A549 (cell line): ENCODE results near the gene MAGI2. TPM values are rescaled to one million over a fixed set of nuclear protein-coding genes. Genes with fewer than 3 reads are reported as not detected.

Experiments used
- ATAC-seq, 2 experiments: fragments of 200-7000 bp in 1 of 2; fragments of >200 bp in 1 of 2; cut with Nextera tagmentation in 1 of 2; cut with Tn5 transposase in 1 of 2; 3 replicates each; pipeline versions ENCODE4 v1.8.0 to v1.9.1; 2018 to 2020; ENCODE audit warnings: mild to moderate bottlenecking in 1 of 2, moderate library complexity in 1 of 2
- CTCF ChIA-PET: fragments of 300-600 bp; sonication (Branson Sonifier 250); formaldehyde crosslinking; extraction: SDS; loops from one replicate; lab custom pipeline; 2021; ENCODE audit warnings: antibody characterized with exemption, inconsistent platforms; lab: Yijun Ruan, JAX
- POLR2A ChIA-PET: fragments of 350-600 bp; formaldehyde crosslinking; extraction: SDS; loops from one replicate; lab custom pipeline; 2021; ENCODE audit warnings: antibody characterized with exemption, inconsistent platforms; lab: Yijun Ruan, JAX
- DNase-seq, 2 experiments: peaks; one replicate each; pipeline versions ENCODE4 v3.0.0 to v3.0.0-alpha.2; 2011 to 2016; ENCODE audit warnings: low read depth in 1 of 2, low spot score in 1 of 2
- FAIRE-seq: peaks from 2 replicates; lab custom pipeline; 2011; peaks lifted over from hg19 to GRCh38; lab: Jason Lieb, UNC
- H3K27ac ChIP-seq, 2 experiments: fragments of >200 bp; sonication (Bioruptor Twin); formaldehyde crosslinking; 3 replicates each; pipeline ENCODE4 v1.5.1; 2016 to 2017
- H3K4me1 ChIP-seq: fragments of >200 bp; sonication (Bioruptor Twin); formaldehyde crosslinking; 3 replicates; pipeline ENCODE4 v1.6.1; 2016
- H3K4me2 ChIP-seq: fragments of >200 bp; sonication (Bioruptor Twin); formaldehyde crosslinking; 3 replicates; pipeline ENCODE4 v1.6.1; 2016
- H3K4me3 ChIP-seq: fragments of >200 bp; sonication (Bioruptor Twin); formaldehyde crosslinking; 3 replicates; pipeline ENCODE4 v1.5.1; 2016
- H3K9me3 ChIP-seq: fragments of >200 bp; sonication (Bioruptor Twin); formaldehyde crosslinking; 3 replicates; pipeline ENCODE4 v1.6.1; 2016
- ATOH8 ChIP-seq: fragments of 250-450 bp; sonication (Bioruptor Pico); IDR thresholded peaks from 2 replicates; pipeline ENCODE4 v1.5.0; 2020; ENCODE audit warnings: low read depth, mild to moderate bottlenecking, moderate library complexity
- EHMT2 ChIP-seq: fragments of 200-600 bp; sonication (generic); IDR thresholded peaks from 2 replicates; pipeline ENCODE4 v1.6.1; 2016; ENCODE audit warnings: antibody characterized with exemption, low read depth, mild to moderate bottlenecking, moderate library complexity
- EP300 ChIP-seq, 2 experiments: fragments of >200 bp; sonication (Bioruptor Twin); formaldehyde crosslinking; IDR thresholded peaks; 2 replicates in 1 of 2; 3 replicates in 1 of 2; pipeline ENCODE4 v1.6.1; 2016 to 2017
- HDAC2 ChIP-seq: fragments of 200-600 bp; sonication (generic); IDR thresholded peaks from 2 replicates; pipeline ENCODE4 v1.6.1; 2016
- HES2 ChIP-seq: fragments of >200 bp; sonication (Bioruptor Twin); formaldehyde crosslinking; IDR thresholded peaks from 2 replicates; pipeline ENCODE4 v1.6.1; 2016
- HOXA7 ChIP-seq: fragments of 250-450 bp; sonication (Bioruptor Pico); IDR thresholded peaks from 2 replicates; pipeline ENCODE4 v1.5.0; 2020; ENCODE audit warnings: mild to moderate bottlenecking, moderate library complexity
- HOXB13 ChIP-seq: fragments of 250-450 bp; sonication (Bioruptor Pico); IDR thresholded peaks from 2 replicates; pipeline ENCODE4 v1.5.0; 2020; ENCODE audit warnings: low read depth, mild to moderate bottlenecking, moderate library complexity
- HOXB5 ChIP-seq: fragments of 250-450 bp; sonication (Bioruptor Pico); IDR thresholded peaks from 2 replicates; pipeline ENCODE4 v1.5.0; 2020; ENCODE audit warnings: mild to moderate bottlenecking, moderate library complexity
- JUNB ChIP-seq: fragments of >200 bp; sonication (Bioruptor Twin); formaldehyde crosslinking; IDR thresholded peaks from 2 replicates; pipeline ENCODE4 v1.6.1; 2016
- KDM1A ChIP-seq: fragments of 200-600 bp; sonication (generic); IDR thresholded peaks from 2 replicates; pipeline ENCODE4 v1.6.1; 2016; ENCODE audit warnings: low read depth, mild to moderate bottlenecking
- MYC ChIP-seq: IDR thresholded peaks from 2 replicates; pipeline ENCODE4 v1.6.1; 2012; ENCODE audit warnings: mild to moderate bottlenecking, inconsistent platforms, low read length, improper control_type of control experiment, borderline replicate concordance
- NFE2L2 ChIP-seq: fragments of 150-350 bp; conservative IDR thresholded peaks from 2 replicates; pipeline ENCODE4 v1.6.1; 2014; ENCODE audit warnings: low read length
- NPAS2 ChIP-seq: fragments of 250-450 bp; sonication (Bioruptor Pico); IDR thresholded peaks from 2 replicates; pipeline ENCODE4 v1.8.0; 2022; ENCODE audit warnings: mild to moderate bottlenecking, moderate library complexity, borderline replicate concordance
- NR3C1 ChIP-seq: fragments of >200 bp; sonication (Bioruptor Twin); formaldehyde crosslinking; IDR thresholded peaks from 3 replicates; pipeline ENCODE4 v1.6.1; 2017
- POLR2AphosphoS2 ChIP-seq: conservative IDR thresholded peaks from 2 replicates; pipeline ENCODE4 v1.6.1; 2012; ENCODE audit warnings: low read length, improper control_type of control experiment, inconsistent platforms
- REST ChIP-seq: fragments of 200-600 bp; sonication (generic); IDR thresholded peaks from 2 replicates; pipeline ENCODE4 v1.6.1; 2016; ENCODE audit warnings: antibody characterized with exemption, mild to moderate bottlenecking, moderate library complexity
- RNF2 ChIP-seq: fragments of 200-600 bp; sonication (generic); IDR thresholded peaks from 2 replicates; pipeline ENCODE4 v1.6.1; 2016; ENCODE audit warnings: low read depth, mild to moderate bottlenecking, antibody characterized with exemption, moderate library complexity, borderline replicate concordance
- SREBF2 ChIP-seq: fragments of 450-650 bp; IDR thresholded peaks from 2 replicates; pipeline ENCODE4 v1.6.1; 2014; ENCODE audit warnings: mild to moderate bottlenecking, moderate library complexity
- TFCP2L1 ChIP-seq: fragments of 250-450 bp; sonication (Bioruptor Pico); IDR thresholded peaks from 2 replicates; pipeline ENCODE4 v1.5.0; 2021; ENCODE audit warnings: mild to moderate bottlenecking
- WGBS: methylation state at CpG from one replicate; pipeline ENCODE4 v1.1.6; 2017; ENCODE audit errors: missing lambda C conversion rate; 5-methylcytosine and 5-hydroxymethylcytosine counted together
- polyA plus RNA-seq, 4 experiments: library from polyadenylated mRNA; depleted of rRNA in 3 of 4; stranded (reverse); fragments of >200 nt; fragmentation: RNase III in 1 of 4; extraction: RNeasy Plus Mini Kit Qiagen cat#74134 plus additional on column Dnase treatment in 1 of 4; gene quantifications; 2 replicates in 3 of 4; 3 replicates in 1 of 4; pipeline ENCODE4 v1.2.3, GENCODE V29; 2011 to 2017
- TF ChIP-seq, protein P1 (sequence below): fragments of 450-650 bp; IDR thresholded peaks from 2 replicates; pipeline ENCODE4 v1.6.1; 2014; ENCODE audit warnings: antibody characterized with exemption
- TF ChIP-seq, protein P2 (sequence below): fragments of >200 bp; sonication (Bioruptor Twin); formaldehyde crosslinking; IDR thresholded peaks from 3 replicates; pipeline ENCODE4 v1.5.1; 2016
- TF ChIP-seq, protein P3 (sequence below): fragments of 150-350 bp; IDR thresholded peaks from 2 replicates; pipeline ENCODE4 v1.6.1; 2014; ENCODE audit warnings: low read depth, mild to moderate bottlenecking, low read length
- TF ChIP-seq, protein P4 (sequence below): fragments of 250-450 bp; sonication (Bioruptor Pico); IDR thresholded peaks from 2 replicates; pipeline ENCODE4 v1.5.0; 2021; ENCODE audit warnings: mild to moderate bottlenecking, moderate library complexity, borderline replicate concordance

The MAGI2 gene
- polyA plus RNA-seq, 2 of the 4 experiments (the other 2 are of a cell fraction), result 0.48 to 0.81 TPM

- ChIA-PET CTCF (interaction anchor here (1.5 kb wide), 1 partner anchor 12 kb away, joined by 3 read pairs; no protein-coding TSS in a partner anchor), POLR2A (no interaction called here)
- FAIRE-seq (no peak), ATAC-seq (no peak), DNase-seq (no peak)
- 0% methylated on average over 1 of the region's 1 CpG for WGBS
- H3K4me1 ChIP-seq, result no peaks in the 10 kb centered on the region
- H3K27ac ChIP-seq, result no peak overlapping the region
- H3K4me2 ChIP-seq, result no peak overlapping the region
- no peak overlapping the region for H3K4me3 ChIP-seq
- TF ChIP-seq NR3C1 (no peak), KDM1A (no peak), HDAC2 (no peak), EHMT2 (no peak), MYC (no peak), HOXA7 (no peak)
- TF ChIP-seq, protein P1, sequence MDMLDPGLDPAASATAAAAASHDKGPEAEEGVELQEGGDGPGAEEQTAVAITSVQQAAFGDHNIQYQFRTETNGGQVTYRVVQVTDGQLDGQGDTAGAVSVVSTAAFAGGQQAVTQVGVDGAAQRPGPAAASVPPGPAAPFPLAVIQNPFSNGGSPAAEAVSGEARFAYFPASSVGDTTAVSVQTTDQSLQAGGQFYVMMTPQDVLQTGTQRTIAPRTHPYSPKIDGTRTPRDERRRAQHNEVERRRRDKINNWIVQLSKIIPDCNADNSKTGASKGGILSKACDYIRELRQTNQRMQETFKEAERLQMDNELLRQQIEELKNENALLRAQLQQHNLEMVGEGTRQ, result no peak
- H3K9me3 ChIP-seq, result no peaks in the 10 kb centered on the region
Observed at GRCh38 chr7:78845155-78845554, 608.3 kb downstream of the MAGI2 start.

- DNase-seq (no peak), FAIRE-seq (no peak), ATAC-seq (no peak)
- H3K4me1 ChIP-seq, result no peaks in the 10 kb centered on the region
- H3K4me3 ChIP-seq, result no peak overlapping the region
- WGBS, result 2% methylated on average over 2 of the region's 2 CpGs
- H3K27ac ChIP-seq, result no peak overlapping the region
- POLR2A ChIA-PET, result no interaction called here
- TF ChIP-seq TFCP2L1, result no peak
- TF ChIP-seq RNF2, result no peak
- TF ChIP-seq JUNB, result no peak
- no peak for TF ChIP-seq EP300 (IDR thresholded peaks at IDR 0.05)
- TF ChIP-seq ATOH8 (CRISPR knock-in tag), result no peak
- no peak for TF ChIP-seq HOXB13 (CRISPR knock-in tag)
- TF ChIP-seq NPAS2, result no peak
- TF ChIP-seq, protein P2, sequence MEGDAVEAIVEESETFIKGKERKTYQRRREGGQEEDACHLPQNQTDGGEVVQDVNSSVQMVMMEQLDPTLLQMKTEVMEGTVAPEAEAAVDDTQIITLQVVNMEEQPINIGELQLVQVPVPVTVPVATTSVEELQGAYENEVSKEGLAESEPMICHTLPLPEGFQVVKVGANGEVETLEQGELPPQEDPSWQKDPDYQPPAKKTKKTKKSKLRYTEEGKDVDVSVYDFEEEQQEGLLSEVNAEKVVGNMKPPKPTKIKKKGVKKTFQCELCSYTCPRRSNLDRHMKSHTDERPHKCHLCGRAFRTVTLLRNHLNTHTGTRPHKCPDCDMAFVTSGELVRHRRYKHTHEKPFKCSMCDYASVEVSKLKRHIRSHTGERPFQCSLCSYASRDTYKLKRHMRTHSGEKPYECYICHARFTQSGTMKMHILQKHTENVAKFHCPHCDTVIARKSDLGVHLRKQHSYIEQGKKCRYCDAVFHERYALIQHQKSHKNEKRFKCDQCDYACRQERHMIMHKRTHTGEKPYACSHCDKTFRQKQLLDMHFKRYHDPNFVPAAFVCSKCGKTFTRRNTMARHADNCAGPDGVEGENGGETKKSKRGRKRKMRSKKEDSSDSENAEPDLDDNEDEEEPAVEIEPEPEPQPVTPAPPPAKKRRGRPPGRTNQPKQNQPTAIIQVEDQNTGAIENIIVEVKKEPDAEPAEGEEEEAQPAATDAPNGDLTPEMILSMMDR, result no peak
- TF ChIP-seq, protein P3, sequence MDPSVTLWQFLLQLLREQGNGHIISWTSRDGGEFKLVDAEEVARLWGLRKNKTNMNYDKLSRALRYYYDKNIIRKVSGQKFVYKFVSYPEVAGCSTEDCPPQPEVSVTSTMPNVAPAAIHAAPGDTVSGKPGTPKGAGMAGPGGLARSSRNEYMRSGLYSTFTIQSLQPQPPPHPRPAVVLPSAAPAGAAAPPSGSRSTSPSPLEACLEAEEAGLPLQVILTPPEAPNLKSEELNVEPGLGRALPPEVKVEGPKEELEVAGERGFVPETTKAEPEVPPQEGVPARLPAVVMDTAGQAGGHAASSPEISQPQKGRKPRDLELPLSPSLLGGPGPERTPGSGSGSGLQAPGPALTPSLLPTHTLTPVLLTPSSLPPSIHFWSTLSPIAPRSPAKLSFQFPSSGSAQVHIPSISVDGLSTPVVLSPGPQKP, result no peak
- no peak for TF ChIP-seq HOXA7
- no peak for TF ChIP-seq REST
- TF ChIP-seq POLR2AphosphoS2, result no peak
- no peak for TF ChIP-seq NFE2L2
- TF ChIP-seq HES2, result no peak
- TF ChIP-seq KDM1A, result no peak
- TF ChIP-seq HOXB5 (CRISPR knock-in tag), result no peak
- TF ChIP-seq SREBF2, result no peak
- TF ChIP-seq, protein P4, sequence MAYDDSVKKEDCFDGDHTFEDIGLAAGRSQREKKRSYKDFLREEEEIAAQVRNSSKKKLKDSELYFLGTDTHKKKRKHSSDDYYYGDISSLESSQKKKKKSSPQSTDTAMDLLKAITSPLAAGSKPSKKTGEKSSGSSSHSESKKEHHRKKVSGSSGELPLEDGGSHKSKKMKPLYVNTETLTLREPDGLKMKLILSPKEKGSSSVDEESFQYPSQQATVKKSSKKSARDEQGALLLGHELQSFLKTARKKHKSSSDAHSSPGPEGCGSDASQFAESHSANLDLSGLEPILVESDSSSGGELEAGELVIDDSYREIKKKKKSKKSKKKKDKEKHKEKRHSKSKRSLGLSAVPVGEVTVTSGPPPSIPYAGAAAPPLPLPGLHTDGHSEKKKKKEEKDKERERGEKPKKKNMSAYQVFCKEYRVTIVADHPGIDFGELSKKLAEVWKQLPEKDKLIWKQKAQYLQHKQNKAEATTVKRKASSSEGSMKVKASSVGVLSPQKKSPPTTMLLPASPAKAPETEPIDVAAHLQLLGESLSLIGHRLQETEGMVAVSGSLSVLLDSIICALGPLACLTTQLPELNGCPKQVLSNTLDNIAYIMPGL, result no peak
- TF ChIP-seq, all 56 proteins: peak for 0
- Histone ChIP-seq H3K9me3 (no peaks in the 10 kb centered on the region), H3K4me2 (no peak overlapping the region)
- CTCF ChIA-PET, result interaction anchor here (0.7 kb wide), 1 partner anchor 12 kb away, joined by 3 read pairs; no protein-coding TSS in a partner anchor
Observed at GRCh38 chr7:78842068-78842467, 611.4 kb downstream of the MAGI2 start.
